Limb (tissue), 2 donors: ENCODE measurements around the gene DNAJC5.
"Not testable (repeated sequence)": the region's sequence is repeated elsewhere in the genome, so short reads cannot be mapped to it uniquely, and the experiment has no call there.

Experiments
- DNase-seq, 2 donors: peaks; one replicate each; pipeline ENCODE4 v3.0.0-alpha.2; 2016; ENCODE audit errors: extremely low spot score in 2 of 2

DNAJC5 gene

GRCh38 chr20:63861365-63861934 lies 33.5 kb upstream of the DNAJC5 start, which contains the start of gene ABHD16B:
ABHD16B (plus strand) TSS chr20:63861498; CDS start chr20:63861541, 43 bp downstream.
- DNase-seq = no peak

GRCh38 chr20:63861981-63862901 lies 32.7 kb upstream of the DNAJC5 start:
- DNase-seq = no peak

DNA sequence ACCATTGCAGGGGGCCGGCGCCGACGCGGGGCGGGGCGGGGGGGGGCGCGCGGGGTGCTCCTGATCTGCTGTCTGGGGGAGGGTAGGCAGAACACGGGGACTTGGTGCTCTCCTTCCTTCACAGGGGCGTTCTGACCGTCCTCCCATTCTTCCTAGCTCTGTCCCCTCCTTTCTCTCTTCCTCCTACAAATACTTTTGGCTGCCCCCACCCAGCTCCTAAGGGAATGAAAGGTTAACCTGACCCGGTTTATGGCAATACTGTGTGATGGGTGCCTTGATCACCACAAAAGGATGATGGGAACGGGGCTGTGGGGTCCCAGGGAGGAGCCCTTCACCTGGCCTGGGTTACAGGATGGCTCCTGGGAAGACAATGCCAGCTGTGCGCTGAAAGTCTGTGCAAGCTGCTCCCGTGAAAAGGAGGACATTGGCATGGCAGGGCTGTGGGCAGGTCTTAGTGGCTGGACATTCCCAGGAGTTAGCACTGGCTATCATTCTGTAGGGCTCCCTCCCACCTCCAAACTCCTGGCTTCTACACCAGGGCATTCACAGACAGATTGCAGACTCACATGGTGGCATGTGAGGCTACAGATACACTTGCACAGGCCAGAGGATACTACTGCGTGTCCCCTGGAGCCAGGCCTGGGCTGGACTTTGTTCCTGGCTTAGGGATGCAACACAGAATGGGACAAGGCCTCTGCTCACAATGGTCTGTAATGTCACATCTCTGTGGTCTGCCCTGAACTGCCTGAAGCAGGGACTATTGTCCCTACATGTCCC lies 31.7 kb upstream of the DNAJC5 start:
- DNase-seq = no peak

DNA sequence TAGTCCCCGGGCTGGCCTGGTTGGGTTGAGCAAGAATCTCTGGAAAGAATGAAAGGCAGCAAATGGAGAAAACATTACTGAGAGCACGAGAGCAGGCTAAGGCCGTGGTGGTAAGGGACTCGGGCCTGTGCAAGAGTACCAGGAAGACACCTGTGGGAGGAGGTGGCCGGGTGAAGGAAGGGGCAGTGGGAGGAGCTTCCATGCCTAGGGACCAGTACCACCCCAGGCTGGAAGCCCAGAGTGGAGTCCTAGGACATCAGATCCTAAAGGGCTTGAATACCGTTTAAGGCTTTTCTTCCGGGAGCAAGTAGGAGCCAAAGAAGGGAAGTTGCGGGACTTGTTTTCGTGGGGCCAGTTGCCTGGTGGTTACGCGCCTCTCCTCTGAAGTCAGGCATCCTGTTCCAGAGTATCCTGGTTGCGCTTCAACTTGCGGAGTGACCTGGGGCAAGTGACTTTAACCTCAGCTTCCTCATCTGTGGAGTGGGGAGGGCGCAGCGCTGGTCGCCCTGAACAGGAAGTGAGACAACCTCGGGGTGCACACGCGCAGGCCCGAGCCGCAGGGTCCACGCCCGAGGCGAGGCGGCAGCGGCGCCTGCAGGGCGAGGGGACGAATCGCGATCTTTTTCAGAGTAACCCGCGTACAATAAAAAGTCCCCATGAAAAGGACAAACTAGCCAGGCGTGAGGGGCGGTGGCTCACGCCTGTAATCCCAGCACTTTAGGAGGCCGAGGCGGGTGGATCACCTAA lies 31.0 kb upstream of the DNAJC5 start:
- peak; percentile 74 to 80 for DNase-seq

DNA sequence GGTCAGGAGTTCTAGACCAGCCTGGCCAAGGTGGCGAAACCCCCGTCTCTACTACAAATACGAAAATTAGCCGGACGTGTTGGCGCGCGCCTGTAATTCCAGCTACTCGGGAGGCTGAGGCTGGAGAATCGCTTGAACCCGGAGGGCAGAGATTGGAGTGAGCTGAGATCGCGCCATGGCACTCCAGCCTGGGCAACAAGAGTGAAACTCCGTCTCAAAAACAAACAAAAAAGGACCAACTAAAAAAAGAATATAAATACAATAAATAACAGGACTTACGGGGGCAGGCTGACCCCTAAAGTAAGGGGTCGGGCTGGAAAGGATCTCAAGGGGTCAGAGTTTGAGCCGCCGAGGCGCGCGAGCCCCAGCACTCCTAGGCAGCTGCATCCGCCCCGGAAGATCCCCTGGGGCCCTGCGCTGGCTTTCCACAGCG lies 30.4 kb upstream of the DNAJC5 start:
- DNase-seq = no peak

DNA sequence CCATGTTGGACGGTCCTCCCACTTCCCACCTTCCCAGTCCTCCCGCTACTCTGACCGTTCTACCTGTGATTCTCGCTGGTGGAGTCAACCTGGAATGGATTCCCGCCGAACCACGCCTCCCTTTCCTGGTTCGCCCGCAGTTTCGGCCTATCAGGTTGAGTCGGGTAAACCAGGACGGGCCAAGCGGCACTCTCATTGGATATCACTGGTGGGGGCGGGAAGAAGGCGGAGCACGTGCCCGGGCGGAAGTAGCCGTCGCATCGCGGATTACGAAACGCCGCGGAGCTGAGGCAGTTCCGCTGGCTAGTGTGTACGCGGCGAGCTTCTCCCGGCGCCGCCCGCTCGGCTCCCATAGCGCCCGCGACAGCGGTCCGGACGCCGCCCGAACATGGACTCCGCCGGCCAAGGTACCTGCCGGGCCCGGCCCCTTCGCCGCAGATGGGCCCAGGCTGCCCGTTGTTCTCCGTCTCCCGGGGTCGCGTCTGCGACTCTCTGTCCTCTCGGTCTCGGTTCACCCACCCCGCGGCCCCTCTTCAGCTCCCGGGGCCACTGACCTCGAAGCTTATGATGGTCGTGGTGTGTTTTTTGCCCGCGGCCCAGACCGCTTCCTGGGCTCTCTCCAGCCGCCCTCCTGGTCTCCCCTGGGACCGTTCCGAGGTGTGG lies 29.8 kb upstream of the DNAJC5 start, which contains the start of gene TPD52L2:
Gene TPD52L2, plus strand, starts transcription at position 293 of the 663 bp plus-strand sequence. Its CDS starts 96 bp downstream, at position 389.
- peak; percentile 97 to 98 for DNase-seq

DNA sequence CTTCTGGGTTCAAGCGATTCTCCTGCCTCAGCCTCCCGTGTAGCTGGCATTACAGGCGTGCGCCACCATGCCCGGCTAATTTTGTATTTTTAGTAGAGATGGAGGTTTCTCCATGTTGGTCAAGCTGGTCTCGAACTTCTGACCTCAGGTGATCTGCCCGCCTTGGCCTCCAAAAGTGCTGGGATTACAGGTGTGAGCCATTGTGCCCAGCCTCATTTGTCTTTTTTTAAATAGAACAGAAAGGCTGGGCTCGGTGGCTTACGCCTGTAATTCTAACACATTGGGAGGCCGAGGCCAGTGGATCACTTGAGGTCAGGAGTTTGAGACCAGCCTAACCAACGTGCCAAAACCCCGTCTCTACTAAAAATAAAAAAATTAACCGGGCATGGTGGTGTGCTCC lies 27.9 kb upstream of the DNAJC5 start:
- DNase-seq = not testable (repeated sequence)

DNA sequence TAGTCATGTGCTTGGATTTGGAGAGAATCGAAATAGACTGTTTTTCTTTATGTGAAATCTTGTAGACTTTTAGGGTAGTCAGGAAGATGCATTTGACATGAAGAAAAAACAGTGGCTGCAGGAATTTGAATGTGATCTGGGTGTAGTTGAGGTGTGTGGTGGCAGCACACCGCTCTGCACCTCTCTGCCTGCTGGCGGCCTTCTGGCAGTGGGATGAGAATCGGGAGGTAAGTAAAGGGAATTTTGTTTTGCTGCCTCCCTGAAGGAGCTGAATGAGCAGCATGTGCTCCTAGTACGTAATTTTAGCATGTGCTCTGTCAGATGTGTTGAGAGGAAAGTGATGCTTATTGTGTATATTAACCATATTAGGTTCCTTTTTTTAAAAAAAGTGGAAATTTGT lies 26.7 kb upstream of the DNAJC5 start:
- no peak for DNase-seq

DNA sequence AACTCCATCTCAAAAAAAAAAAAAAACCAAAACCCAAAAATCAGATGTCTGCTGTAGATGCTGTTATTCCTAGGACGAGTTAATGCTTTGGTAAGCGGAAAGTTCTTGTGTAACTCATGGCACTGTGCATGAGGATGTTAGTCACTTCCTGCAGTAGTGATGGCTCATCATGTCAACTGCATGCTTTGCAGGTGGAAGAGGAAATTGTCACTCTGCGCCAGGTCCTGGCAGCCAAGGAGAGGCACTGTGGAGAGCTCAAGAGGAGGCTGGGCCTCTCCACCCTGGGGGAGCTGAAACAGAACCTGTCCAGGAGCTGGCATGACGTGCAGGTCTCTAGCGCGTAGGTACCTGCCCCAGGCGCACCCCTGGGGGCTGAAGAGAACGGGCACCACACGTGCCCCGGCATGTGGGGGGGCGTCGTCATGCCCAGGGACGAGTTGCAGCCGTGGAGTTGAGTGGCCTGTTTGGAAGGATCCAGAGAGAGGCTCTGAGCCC lies 21.4 kb upstream of the DNAJC5 start:
- peak in 1 of 2 donors; percentile 24 for DNase-seq

DNA sequence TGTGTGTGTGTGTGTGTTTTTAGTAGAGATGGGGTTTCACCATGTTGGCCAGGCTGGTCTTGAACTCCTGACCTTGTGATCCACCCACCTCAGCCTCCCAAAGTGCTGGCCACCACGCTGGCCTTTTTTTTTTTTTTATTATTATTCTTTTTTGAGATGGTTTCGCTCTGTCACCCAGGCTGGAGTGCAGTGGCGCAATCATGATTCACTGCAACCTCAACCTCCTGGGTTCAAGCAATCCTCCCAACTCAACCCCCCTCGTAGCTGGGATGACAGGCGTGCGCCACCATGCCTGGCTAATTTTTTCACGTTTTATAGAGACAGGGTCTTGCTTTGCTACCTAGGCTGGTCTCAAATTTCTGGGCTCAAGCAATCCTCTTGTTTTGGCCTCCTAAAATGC lies 20.7 kb upstream of the DNAJC5 start:
- DNase-seq = not testable (repeated sequence)

DNA sequence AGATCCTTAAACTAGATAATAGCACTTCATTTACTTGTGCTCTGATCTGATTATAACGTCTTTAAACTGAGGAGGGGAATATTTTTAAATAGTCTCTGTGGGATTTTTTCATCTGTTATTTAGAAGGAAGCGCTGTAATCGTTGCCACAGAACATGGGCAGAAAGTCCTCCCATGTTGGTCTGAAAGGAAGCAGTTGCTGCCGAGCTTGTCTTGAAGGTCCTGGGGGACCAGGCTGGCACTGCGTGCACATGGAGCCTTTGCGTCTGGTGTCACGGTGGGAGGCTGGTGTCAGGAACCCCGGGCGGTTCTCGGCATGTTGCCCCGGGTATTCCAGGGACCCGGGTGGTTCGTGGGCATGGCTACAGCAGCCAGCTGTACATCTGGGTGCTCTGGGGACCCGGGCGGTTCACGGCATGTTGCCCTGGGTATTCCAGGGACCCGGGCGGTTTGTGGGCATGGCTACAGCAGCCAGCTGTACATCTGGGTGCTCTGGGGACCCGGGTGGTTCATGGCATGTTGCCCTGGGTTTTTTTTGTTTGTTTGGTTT lies 18.4 kb upstream of the DNAJC5 start:
- no peak for DNase-seq

GRCh38 chr20:63877755-63878470 lies 17.0 kb upstream of the DNAJC5 start:
- DNase-seq = no peak

GRCh38 chr20:63878899-63879663 lies 15.8 kb upstream of the DNAJC5 start:
- DNase-seq = no peak

DNA sequence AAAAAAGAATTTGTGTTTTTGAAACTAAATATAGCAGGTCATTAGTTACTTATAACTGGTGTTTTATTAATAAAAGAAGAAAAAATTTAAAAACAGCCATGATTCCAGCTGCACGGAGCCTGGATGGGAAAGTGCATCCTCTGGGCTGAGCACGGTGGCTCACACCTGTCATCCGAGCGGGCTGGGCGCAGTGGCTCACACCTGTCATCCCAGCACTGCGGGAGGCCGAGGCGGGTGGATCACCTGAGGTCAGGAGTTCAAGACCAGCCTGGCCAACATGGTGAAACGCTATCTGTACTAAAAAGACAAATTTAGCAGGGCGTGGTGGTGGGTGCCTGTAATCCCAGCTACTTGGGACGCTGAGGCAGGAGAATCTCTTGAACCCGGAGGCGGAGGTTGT lies 14.0 kb upstream of the DNAJC5 start:
- not testable (repeated sequence) for DNase-seq

- DNase-seq = no peak
Measured at GRCh38 chr20:63881451-63882226, 13.3 kb upstream of the DNAJC5 start.

DNA sequence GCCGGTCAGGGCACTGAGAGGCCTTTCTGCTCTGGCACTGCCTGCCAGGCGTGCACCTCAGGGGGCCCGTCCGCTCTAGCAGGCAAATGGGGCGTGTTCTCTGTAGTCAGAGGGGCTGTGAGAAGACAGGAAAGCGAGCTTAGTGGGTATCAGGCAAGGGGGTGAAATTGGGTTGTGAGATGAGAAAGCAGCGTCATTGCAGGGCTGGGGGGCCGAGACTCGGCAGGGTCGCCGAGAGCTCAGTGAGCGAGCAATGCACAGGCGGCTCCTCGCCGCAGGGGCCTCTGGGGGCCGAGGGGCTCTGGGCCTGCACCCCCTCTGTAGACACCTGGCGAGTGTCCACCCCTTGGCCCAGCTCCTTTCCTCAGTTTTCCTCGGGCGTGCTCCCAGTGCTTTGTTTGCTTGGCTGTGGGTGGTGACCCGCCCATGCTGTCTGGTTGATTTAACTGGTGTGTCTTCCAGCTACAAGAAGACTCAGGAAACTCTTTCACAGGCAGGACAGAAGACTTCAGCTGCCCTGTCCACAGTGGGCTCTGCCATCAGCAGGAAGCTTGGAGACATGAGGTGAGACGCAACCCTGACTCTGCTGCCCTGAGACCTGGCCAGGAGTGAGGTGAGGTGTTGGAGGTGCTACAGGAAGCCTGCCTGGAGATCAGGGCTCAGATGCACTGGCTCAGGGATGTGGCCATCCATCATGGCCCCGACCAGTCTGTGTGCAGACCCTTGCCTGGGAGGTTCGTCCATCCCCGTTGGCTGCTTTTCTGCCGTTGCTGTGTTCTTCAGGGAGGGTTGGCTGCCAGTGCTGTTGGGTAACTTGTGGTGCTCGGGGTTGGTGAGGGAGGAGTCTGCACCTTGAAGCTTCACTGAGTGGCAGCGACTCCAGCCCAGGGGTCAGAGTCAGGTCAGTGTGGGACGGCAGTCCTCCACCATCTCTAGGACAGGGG lies 12.4 kb upstream of the DNAJC5 start:
- no peak for DNase-seq

DNA sequence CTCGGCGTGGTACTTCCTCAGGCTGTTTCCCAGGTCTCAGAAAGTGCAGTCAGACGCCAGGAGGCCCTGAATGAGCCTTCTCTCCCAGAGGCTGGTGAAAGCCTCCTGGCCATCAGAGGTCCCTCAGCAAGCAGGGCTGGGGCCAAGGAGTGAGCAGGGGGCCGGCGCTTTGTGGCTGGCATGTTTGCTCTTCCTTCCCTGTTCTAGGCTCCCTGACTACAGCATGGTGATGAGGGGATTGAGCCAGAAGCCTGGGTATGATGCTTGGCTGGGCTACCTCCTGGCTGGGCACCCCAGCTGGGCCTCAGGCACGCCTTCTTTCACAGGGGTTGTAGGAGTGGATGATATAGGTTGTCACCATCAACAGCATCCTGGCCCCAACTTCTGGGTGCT lies 11.7 kb upstream of the DNAJC5 start:
- DNase-seq = no peak
